Nucleus accumbens (tissue), 56 donors: Measurements from ENCODE around the gene OBSCN.

Source experiments
- DNase-seq, 56 donors: peaks; one replicate each; lab custom pipeline; 2025; lab: John Stamatoyannopoulos, UW

The OBSCN gene

DNA sequence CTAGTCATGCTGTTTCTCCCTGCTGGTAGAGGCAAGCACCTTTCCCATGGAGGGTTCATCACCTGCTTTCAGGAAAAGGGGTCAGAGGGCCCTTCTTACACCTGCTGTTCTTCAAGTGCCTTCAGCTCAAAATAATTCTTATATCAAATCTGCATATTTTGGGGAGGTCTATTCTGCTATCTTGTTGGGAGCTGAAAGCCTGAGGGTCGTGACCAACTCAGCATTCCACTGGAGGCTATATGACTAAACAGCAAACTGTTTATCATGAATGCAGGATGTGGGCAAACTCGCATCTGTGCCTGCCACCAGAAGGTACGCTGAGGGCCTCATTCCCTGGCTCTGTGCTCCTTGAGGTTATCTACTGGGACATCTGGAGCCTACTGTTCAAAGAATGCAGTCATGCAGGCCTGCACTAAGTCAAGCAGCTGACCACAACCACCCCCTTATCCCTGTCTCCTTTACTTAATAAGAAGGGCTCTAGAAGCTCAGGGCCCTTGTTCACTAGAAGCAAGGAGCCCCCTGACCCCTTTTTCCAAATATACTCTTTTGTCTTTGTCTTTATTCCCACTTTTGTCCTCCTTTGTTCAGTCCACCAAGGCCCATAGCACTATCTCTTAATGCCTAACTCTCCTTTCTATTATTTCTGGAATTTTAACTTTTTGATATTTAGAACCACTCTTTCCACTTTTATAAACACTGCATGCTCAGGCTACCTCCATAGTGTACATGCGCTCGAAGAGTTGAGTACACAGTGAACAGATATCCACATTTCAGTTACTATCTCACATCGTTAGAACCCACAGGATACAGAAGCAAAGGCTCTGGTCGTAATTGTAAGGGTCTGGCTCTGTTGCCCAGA is 213.4 kb downstream of the OBSCN start:
- DNase-seq = no peak

DNA sequence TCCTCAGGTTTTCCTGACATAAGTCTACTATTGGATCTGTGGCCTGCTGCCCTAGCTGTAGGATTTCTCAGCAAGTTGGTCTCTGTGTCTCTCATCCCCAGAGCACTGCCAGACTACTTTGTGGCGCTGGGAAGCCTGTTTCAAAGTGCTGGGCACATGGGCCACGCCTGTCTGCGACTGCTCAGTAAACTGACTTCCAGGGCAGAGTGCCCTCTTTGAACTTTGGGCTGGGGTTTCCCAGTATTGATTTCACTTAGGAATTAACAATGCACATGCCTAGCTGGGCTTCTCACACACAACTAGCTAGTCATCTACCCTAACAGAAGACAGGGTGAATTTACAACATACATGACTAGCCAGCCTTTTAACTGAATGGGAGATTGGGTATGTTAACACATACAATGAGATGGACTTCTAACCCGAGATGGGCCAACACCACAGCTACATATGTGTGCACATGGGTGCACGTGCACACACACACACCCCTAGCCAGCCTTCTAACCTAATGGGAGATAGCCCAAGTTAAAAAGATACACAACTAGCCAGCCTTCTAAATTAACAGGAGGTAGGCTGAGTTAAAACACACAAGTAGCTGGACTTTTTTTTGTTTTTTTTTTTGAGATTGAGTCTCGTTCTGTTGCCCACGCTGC is 215.7 kb downstream of the OBSCN start:
- no peak for DNase-seq

DNA sequence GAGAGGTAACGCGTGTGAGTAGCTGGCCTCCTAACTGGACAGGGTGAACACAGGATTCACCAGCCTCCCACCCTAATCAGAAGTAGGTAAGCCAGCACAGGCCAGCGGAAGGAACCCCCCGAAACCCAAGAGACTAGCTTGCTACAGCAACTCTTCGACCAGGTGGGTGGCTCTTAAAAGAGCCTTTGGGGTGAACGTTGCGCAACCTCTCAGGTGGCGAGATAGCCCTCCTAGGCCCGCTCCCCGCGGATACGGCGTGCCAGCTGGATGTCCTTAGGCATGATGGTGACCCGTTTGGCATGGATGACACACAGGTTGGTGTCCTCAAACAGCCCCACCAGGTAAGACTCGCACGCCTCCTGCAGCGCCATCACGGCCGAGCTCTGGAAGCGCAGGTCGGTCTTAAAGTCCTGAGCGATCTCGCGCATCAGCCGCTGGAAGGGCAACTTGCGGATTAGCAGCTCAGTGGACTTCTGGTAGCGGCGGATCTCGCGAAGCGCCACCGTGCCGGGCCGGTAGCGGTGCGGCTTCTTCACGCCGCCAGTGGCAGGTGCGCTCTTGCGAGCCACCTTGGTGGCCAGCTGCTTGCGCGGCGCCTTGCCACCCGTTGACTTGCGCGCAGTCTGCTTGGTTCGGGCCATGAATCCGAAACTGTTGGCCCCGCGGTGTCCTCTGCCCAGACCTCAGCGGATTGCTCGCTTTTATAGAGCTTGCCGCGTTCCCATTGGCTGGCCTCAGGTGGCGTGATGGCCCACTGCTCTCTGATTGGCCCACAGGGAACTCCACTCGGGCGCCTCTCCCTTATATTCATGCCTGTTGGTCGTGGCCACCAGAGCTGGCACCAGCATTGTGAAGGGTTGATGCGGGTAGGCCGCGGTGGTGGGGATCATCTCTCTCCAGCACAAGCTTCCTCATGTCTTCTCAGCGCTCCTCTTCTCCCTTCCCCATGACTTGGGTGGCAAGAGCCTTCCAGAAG is 217.1 kb downstream of the OBSCN start:
- no peak for DNase-seq

DNA sequence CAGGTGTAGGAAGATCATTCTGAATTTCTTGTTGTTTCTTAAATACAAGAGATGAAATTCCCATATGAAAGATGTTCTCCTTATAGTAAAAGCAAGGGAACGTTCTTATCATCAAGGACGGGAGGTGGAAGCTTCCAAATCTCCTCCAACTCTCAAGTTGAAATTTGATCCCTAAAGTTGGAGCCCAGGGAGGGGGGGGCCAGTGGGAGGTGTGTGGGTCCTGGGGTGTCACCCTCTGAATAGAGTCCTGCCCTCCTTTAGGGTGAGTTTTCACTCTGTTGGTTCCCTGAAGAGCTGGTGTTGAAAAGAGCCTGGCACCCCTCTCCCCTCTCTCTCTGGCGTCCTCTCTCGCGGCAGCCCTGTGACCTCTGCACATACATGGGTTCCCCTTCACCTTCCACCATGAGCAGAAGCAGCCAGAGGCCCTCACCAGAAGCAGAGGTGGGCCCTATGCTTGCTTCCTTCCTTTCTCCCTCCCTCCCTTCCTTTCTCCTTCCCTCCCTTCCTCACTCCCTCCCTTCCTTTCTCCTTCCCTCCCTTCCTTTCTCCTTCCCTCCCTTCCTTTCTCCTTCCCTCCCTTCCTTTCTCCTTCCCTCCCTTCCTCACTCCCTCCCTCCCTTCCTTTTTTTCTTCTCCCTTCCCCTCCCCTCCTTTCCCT is 218.8 kb downstream of the OBSCN start:
- DNase-seq = no peak

DNA sequence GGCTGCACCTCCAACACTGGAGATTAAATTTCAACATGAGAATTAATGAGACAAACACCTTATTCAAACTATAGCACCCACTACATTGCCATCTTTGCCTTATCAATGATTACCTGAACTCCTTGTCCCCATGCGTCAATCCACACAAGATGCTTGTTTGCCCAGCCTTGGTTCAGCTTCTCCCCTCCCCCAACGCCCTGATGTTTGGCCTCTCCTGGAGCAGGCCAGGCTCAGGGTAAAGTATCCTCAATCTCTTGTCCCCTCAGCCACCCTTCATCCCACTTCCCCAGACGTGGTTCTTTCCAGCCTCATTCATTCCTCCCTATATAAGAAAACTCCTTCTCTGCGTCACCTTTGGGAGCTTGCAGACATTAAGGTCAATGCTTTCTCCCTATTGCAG is 220.6 kb downstream of the OBSCN start:
- no peak for DNase-seq
